ENCODE results near the gene SERPINA6.

Gene SERPINA6

GRCh38 chr14:94321421-94322271, 1.5 kb downstream of the SERPINA6 start:
- TF ChIP-seq ZFX (IDR thresholded peaks at IDR 0.05; ENCODE audit: borderline replicate concordance) (no peak), CTCF (IDR thresholded peaks at IDR 0.05) (no peak)
- no peak overlapping the region for H3K27ac ChIP-seq

GRCh38 chr14:94320243-94320642, 2.9 kb downstream of the SERPINA6 start:
- H3K27ac ChIP-seq: no peak overlapping the region
- no peak for TF ChIP-seq ZFX (IDR thresholded peaks at IDR 0.05; ENCODE audit: borderline replicate concordance)
- no peak for TF ChIP-seq CTCF (IDR thresholded peaks at IDR 0.05)

- no peak overlapping the region for H3K27ac ChIP-seq
- TF ChIP-seq CTCF (IDR thresholded peaks at IDR 0.05) (no peak), ZFX (IDR thresholded peaks at IDR 0.05; ENCODE audit: borderline replicate concordance) (no peak)
Measured at GRCh38 chr14:94317259-94317658, 5.9 kb downstream of the SERPINA6 start.

GRCh38 chr14:94316692-94317091, 6.4 kb downstream of the SERPINA6 start:
- H3K27ac ChIP-seq: no peak overlapping the region
- TF ChIP-seq ZFX (IDR thresholded peaks at IDR 0.05; ENCODE audit: borderline replicate concordance) (no peak), CTCF (IDR thresholded peaks at IDR 0.05) (no peak)

- H3K27ac ChIP-seq: no peak overlapping the region
- TF ChIP-seq CTCF (IDR thresholded peaks at IDR 0.05): no peak
Measured at GRCh38 chr14:94314890-94315289, 8.2 kb downstream of the SERPINA6 start.

GRCh38 chr14:94313991-94314655, 9.0 kb downstream of the SERPINA6 start:
- TF ChIP-seq ZFX (IDR thresholded peaks at IDR 0.05; ENCODE audit: borderline replicate concordance) (no peak), CTCF (IDR thresholded peaks at IDR 0.05) (no peak)

More at GRCh38 chr14:94313991-94314655, 9.0 kb downstream of the SERPINA6 start:
- no peak overlapping the region for H3K27ac ChIP-seq

All from 22Rv1 (cell line).